Prostate gland (tissue), 2 donors: ENCODE measurements around the gene CETP.

Experiments
- CTCF ChIP-seq, 4 experiments: fragments of 200-600 bp in 2 of 4; fragments of 450-650 bp in 2 of 4; sonication (generic) in 2 of 4; IDR thresholded peaks; 1 replicate in 3 of 4; 2 replicates in 1 of 4; pipeline ENCODE4 v1.5.1; 2016 to 2019; ENCODE audit warnings: antibody characterized with exemption in 4 of 4, mild to moderate bottlenecking in 2 of 4, moderate library complexity in 2 of 4
- POLR2A ChIP-seq: fragments of 450-650 bp; IDR thresholded peaks from one replicate; pipeline ENCODE4 v1.6.1; 2016; ENCODE audit warnings: antibody characterized with exemption, mild to moderate bottlenecking
- POLR2AphosphoS5 ChIP-seq: sonication (generic); formaldehyde crosslinking; IDR thresholded peaks from one replicate; pipeline ENCODE4 v1.6.1; 2017; ENCODE audit warnings: antibody characterized with exemption

- TF ChIP-seq CTCF (IDR thresholded peaks at IDR 0.05) (no peak), POLR2AphosphoS5 (no peak), POLR2A (no peak)
Measured at GRCh38 chr16:57007530-57007929, 45.8 kb downstream of the CETP start.
